ENCODE results near the gene CACNA2D4. TPM values are rescaled to one million over a fixed set of nuclear protein-coding genes. Genes with fewer than 3 reads are reported as not detected.

CACNA2D4 gene
- total RNA-seq, 1 experiment from 2014 or later = 1.7 TPM

DNA sequence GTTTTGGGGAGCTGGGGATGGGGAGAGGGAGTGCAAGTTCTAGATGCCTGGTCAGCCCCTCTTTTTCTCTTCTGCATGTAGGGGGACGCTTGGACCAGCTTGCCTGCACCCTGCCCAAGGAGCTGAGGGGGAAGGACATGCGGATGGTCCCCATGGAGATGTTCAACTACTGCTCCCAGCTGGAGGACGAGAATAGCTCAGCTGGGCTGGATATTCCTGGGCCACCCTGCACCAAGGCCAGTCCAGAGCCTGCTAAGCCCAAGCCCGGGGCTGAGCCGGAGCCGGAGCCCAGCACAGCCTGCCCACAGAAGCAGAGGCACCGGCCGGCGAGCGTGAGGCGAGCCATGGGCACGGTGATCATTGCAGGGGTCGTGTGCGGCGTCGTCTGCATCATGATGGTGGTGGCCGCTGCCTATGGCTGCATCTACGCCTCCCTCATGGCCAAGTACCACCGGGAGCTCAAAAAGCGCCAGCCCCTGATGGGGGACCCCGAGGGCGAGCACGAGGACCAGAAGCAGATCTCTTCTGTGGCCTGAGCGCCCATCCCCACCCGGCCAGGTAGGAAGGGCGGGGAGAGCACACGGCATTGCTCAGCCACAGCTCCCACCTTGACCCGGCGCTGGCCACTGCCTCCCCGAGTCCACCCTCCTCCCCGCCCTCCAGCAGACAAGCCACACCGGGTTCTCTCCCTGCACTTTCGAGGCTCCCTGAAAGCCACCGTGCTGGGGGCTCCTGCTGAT is 84.1 kb downstream of the CACNA2D4 start:
- intact Hi-C loops (cut with micrococcal nuclease) = no loop called here

More for the DNA sequence above, 84.1 kb downstream of the CACNA2D4 start:
- Histone ChIP-seq H3K4me1 (ENCODE audit: control insufficient read depth in 1 of 2, insufficient read depth in 2 of 2, low read length in 2 of 2) (no peaks in the 10 kb centered on the region), H3K27me3 (ENCODE audit: insufficient read depth, low read length) (peaks cover 13% of the 10 kb centered on the region), H3K9me2 (ENCODE audit: insufficient read depth) (no peaks in the 10 kb centered on the region), H3K4me3 (replicated peaks in 1 of 2; ENCODE audit: low read depth in 1 of 2, low read length in 2 of 2) (no peak overlapping the region), H4K20me1 (ENCODE audit: insufficient read depth) (no peaks in the 10 kb centered on the region; the same call in 1 of the 2 replicates), H3K4me2 (ENCODE audit: low read length) (no peak overlapping the region), H3K9me3 (ENCODE audit: control insufficient read depth in 1 of 2, insufficient read depth in 1 of 2, low read depth in 1 of 2, low read length in 2 of 2) (no peaks in the 10 kb centered on the region), H3K9ac (ENCODE audit: low read length) (no peak overlapping the region), H3K36me3 (ENCODE audit: control insufficient read depth in 1 of 2, insufficient read depth in 2 of 2, low read length in 2 of 2) (no peaks in the 10 kb centered on the region), H2AFZ (ENCODE audit: low read depth, low read length, poor library complexity, severe bottlenecking) (no peak overlapping the region), H3K79me2 (ENCODE audit: insufficient read depth, low read length) (no peaks in the 10 kb centered on the region), H3K27ac (ENCODE audit: low read depth, low read length) (no peak overlapping the region)
- TF ChIP-seq CBX3 (IDR thresholded peaks at IDR 0.05; ENCODE audit: low read depth) (no peak), ZNF274 (IDR thresholded peaks at IDR 0.05; ENCODE audit: low read depth, low read length) (no peak), FOSL1 (IDR thresholded peaks at IDR 0.05; ENCODE audit: low read depth) (no peak), SRF (IDR thresholded peaks at IDR 0.05; ENCODE audit: low read depth) (no peak), EZH2phosphoT487 (IDR thresholded peaks at IDR 0.05; ENCODE audit: borderline replicate concordance) (no peak), SP1 (IDR thresholded peaks at IDR 0.05; ENCODE audit: low read depth) (no peak), EGR1 (IDR thresholded peaks at IDR 0.05; ENCODE audit: low read depth) (no peak), POLR2AphosphoS5 (IDR thresholded peaks at IDR 0.05; ENCODE audit: low read depth, low read length) (no peak), EZH2 (IDR thresholded peaks at IDR 0.05) (no peak), POLR2A (IDR thresholded peaks at IDR 0.05; ENCODE audit: borderline replicate concordance, extremely low read depth, insufficient read depth, insufficient read length) (no peak)
- TF ChIP-seq, protein P1, sequence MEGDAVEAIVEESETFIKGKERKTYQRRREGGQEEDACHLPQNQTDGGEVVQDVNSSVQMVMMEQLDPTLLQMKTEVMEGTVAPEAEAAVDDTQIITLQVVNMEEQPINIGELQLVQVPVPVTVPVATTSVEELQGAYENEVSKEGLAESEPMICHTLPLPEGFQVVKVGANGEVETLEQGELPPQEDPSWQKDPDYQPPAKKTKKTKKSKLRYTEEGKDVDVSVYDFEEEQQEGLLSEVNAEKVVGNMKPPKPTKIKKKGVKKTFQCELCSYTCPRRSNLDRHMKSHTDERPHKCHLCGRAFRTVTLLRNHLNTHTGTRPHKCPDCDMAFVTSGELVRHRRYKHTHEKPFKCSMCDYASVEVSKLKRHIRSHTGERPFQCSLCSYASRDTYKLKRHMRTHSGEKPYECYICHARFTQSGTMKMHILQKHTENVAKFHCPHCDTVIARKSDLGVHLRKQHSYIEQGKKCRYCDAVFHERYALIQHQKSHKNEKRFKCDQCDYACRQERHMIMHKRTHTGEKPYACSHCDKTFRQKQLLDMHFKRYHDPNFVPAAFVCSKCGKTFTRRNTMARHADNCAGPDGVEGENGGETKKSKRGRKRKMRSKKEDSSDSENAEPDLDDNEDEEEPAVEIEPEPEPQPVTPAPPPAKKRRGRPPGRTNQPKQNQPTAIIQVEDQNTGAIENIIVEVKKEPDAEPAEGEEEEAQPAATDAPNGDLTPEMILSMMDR (IDR thresholded peaks at IDR 0.05 in 2 of 3, conservative IDR thresholded peaks at IDR 0.05 in 1 of 3; ENCODE audit: borderline replicate concordance in 1 of 3, insufficient read depth in 1 of 3, low read depth in 2 of 3, low read length in 2 of 3) = no peak
- TF ChIP-seq, protein P2, sequence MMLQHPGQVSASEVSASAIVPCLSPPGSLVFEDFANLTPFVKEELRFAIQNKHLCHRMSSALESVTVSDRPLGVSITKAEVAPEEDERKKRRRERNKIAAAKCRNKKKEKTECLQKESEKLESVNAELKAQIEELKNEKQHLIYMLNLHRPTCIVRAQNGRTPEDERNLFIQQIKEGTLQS (IDR thresholded peaks at IDR 0.05) = no peak
- ATAC-seq (no peak), DNase-seq (ENCODE audit: low read depth, low spot score) (no peak)
- POLR2A ChIA-PET = no interaction called here
- no TSS peak for BruUV-seq (replicated peaks)
- CTCF ChIA-PET = no interaction called here
- RAD21 ChIA-PET (ENCODE audit: low non-redundant PET in 1 of 2, low total read pairs in 2 of 2, uncharacterized antibody in 2 of 2, unreplicated experiment in 2 of 2) = no interaction called here
